HUDEP-2 (cell line): ENCODE results near the gene SCCPDH.
A peak's percentile ranks its signal among the peaks of the same experiment; 100 is the strongest.

Source experiments
- DNase-seq, 76 experiments: peaks; one replicate each; lab custom pipeline; 2025; ENCODE audit not compliant: unreplicated experiment in 76 of 76; lab: John Stamatoyannopoulos, UW

Gene SCCPDH

GRCh38 chr1:246748006-246748405, 23.8 kb downstream of the SCCPDH start:
- no peak for DNase-seq

- peak in 1 of 76 experiments; percentile 3 for DNase-seq
Measured at GRCh38 chr1:246748867-246749266, 24.7 kb downstream of the SCCPDH start.

GRCh38 chr1:246750752-246751151, 26.5 kb downstream of the SCCPDH start:
- no peak for DNase-seq

- DNase-seq, result peak in 44 of 76 experiments; percentile 2 to 62 (median 22)
Measured at GRCh38 chr1:246753670-246754535, 29.7 kb downstream of the SCCPDH start.

GRCh38 chr1:246755419-246755818, 31.2 kb downstream of the SCCPDH start:
- DNase-seq, result no peak

- no peak for DNase-seq
Measured at GRCh38 chr1:246760422-246761347, 36.5 kb downstream of the SCCPDH start.

DNA sequence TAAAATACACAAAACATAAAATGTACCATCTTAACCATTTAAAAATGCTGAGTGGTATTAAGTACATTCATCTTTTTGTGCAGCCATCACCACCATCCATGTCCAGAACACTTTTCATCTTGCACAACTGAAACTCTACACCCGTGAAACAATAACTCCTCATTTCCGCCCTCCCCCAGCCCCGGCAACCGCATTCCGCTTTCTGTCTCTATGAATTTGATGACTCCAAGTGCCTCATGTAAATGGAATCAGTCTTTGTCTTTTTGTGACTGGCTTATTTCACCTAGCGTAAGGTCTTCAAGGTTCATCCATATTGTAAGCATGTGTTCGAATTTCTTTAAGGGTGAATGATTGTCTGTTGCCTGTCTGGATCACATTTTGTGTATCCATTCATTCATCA, 37.2 kb downstream of the SCCPDH start:
- DNase-seq, result no peak

- no peak for DNase-seq
Measured at GRCh38 chr1:246765521-246765920, 41.3 kb downstream of the SCCPDH start.

GRCh38 chr1:246768403-246769020, 44.3 kb downstream of the SCCPDH start:
- DNase-seq, result no peak

DNA sequence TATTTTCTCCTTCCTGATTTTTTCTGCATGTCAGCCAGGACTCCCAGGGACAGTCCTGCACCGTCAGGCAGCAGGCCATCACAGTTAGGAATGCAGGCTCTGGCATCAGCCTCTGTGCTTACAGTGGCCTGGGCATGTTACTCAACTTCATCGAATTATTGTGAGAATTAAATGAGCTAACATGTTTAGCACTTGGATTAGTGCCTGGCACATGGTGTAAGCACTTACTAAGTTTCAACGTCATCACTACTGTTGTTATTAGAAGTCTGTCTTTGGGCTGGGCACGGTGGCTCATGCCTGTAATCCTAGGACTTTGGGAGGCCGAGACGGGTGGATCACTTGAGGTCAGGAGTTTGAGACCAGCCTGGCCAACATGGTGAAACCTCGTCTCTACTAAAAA, 45.1 kb downstream of the SCCPDH start:
- no peak for DNase-seq

DNA sequence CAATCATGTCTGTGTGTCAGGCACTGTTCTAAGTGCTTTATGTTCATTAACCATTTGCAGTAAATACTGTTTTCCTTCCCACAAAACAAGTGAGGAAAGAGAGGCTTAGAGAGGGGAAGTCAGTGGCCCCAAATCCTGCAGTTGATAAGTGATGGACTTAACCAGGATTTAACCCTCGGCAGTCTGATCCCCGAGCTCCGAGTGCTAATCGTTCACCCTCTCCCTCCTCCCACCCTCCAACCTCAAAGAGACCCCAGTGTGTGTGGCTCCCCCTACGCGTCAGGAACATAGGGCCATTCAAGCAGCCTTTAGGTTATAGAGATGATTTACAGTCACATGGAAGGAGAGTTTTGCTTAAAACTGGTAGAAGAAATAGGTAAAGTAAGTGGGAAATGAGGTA, 47.2 kb downstream of the SCCPDH start:
- no peak for DNase-seq

DNA sequence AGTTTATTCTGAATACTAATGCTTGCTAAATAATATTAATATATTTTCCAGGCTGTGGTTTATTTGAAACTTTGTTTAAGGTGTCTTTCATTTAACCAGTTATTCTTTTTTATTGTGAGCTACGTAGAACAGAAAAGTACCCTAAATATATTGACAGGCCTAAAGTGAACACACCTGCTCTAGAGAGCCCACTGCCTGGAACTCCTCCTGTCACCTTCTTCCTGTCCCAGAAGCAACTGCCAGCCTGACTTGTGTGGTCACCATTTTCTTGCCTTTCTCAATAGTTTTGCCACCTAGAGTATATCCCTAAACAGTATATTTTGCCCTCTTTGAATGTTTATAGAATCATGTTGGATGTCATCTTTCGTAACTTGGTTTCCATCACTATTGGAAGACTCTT, 48.5 kb downstream of the SCCPDH start:
- DNase-seq, result no peak

- DNase-seq, result no peak
Measured at GRCh38 chr1:246773213-246773641, 49.0 kb downstream of the SCCPDH start.

GRCh38 chr1:246775531-246776385, 51.5 kb downstream of the SCCPDH start:
- no peak for DNase-seq

DNA sequence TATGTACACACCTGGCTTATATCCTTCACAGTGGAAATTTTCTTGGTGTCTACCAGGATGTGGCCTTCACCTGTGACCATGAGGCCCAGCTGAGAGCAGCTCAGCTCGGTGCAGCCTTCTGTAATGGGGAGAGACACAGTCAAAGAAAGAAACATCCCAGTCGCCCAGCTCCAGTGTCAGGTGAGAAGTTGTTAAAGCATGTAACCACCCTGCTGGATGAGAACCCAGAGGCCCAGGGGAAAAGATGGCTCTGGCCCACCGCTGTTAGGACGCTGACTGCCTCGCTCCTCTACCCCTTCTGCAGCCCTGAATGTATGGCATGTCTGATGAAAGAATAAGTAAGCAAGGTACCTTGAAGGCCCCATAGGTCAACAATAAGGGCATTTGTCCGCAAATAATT, 52.7 kb downstream of the SCCPDH start:
- DNase-seq, result no peak

GRCh38 chr1:246778663-246779062, 54.5 kb downstream of the SCCPDH start:
- no peak for DNase-seq

DNA sequence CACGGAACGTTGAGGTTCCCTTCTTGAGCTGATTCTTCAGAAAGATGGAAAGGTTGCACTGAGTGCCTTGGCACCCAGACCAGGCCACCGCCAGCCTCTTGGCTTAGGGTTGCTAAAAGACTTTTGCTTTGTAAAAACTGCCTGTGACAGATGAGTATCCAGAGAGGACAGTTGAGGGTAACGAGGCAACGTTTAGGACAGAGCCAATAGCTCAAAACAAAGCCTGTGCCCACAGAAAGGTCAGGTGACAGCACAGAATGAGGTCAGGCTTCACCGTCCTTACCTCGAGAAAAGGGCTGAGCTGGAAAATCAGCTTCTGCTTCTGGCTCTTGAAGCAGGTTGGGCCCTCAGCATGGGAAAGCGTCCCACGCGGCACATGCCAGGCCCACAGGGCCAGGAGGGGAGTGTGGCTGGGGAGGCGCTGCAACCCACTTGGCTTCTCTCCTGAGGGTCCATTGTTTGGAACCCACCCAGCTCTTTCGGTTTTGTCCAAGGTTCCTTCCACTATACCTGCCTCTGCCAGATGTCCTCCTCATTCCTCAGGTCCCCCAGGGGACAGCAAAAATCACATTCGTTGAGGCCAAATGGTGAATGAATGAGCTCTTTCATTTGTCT, 55.5 kb downstream of the SCCPDH start:
- no peak for DNase-seq

- no peak for DNase-seq
Measured at GRCh38 chr1:246780264-246780663, 56.1 kb downstream of the SCCPDH start.

GRCh38 chr1:246781212-246781611, 57.0 kb downstream of the SCCPDH start:
- no peak for DNase-seq
